Fibroblast of mammary gland (primary cell): ENCODE measurements around the gene ANO8.
A peak's percentile ranks its signal among the peaks of the same experiment; 100 is the strongest.
"Not testable (repeated sequence)": the region's sequence is repeated elsewhere in the genome, so short reads cannot be mapped to it uniquely, and the experiment has no call there.

Experiments used
- DNase-seq: peaks from one replicate; pipeline ENCODE4 v3.0.0-alpha.2; 2010; ENCODE audit warnings: low read depth
- H3K4me3 ChIP-seq: 2 replicates; pipeline ENCODE4 v1.5.1; 2011; ENCODE audit warnings: low read depth, mild to moderate bottlenecking, low read length, moderate library complexity; ENCODE audit not compliant: control insufficient read depth
- TF ChIP-seq, protein P1 (sequence below): conservative IDR thresholded peaks from 2 replicates; pipeline ENCODE4 v1.5.1; 2011; ENCODE audit warnings: low read depth, low read length, inconsistent platforms; ENCODE audit not compliant: control insufficient read depth, insufficient read depth

ANO8 gene

DNA sequence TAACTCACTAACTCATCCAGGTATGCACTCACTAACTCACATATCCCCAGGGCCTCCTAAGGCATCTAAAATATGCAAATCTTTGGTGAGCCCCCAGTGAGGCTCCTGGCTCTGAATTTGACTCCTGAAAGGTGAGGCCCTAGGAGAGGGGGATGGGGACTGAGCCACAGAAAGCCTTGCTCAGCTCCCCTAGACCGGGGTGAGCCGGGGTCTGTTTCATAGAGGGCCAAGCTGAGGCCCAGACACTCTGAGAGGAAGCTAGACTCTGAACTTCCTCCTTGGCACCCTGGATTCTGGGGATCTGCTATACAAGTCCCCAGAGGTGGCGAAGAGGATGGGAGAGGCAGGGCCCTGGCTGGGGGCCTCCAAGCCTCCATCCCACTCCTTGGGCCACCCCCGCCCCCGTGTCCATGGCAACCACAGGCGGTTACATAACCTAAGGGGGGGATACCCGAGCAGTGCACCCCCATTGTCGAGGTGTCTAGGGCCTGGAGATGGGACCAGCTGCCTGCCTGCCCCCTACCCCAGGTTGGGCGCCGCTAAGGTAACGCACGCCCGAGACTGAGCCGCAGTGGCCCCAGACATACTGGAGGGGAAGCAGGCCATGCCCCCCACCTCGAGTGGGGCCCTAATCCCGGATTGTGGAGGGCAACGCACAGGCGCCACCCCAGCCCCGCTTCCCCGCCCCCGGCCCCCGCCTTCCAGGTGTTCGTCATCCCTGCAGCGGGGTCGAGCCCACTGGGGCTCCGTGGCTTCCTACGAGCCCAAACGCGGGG, 32.1 kb downstream of the ANO8 start:
- TF ChIP-seq, protein P1, sequence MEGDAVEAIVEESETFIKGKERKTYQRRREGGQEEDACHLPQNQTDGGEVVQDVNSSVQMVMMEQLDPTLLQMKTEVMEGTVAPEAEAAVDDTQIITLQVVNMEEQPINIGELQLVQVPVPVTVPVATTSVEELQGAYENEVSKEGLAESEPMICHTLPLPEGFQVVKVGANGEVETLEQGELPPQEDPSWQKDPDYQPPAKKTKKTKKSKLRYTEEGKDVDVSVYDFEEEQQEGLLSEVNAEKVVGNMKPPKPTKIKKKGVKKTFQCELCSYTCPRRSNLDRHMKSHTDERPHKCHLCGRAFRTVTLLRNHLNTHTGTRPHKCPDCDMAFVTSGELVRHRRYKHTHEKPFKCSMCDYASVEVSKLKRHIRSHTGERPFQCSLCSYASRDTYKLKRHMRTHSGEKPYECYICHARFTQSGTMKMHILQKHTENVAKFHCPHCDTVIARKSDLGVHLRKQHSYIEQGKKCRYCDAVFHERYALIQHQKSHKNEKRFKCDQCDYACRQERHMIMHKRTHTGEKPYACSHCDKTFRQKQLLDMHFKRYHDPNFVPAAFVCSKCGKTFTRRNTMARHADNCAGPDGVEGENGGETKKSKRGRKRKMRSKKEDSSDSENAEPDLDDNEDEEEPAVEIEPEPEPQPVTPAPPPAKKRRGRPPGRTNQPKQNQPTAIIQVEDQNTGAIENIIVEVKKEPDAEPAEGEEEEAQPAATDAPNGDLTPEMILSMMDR: no peak
- no peak for DNase-seq
- peak overlapping the region; percentile 62 for H3K4me3 ChIP-seq

DNA sequence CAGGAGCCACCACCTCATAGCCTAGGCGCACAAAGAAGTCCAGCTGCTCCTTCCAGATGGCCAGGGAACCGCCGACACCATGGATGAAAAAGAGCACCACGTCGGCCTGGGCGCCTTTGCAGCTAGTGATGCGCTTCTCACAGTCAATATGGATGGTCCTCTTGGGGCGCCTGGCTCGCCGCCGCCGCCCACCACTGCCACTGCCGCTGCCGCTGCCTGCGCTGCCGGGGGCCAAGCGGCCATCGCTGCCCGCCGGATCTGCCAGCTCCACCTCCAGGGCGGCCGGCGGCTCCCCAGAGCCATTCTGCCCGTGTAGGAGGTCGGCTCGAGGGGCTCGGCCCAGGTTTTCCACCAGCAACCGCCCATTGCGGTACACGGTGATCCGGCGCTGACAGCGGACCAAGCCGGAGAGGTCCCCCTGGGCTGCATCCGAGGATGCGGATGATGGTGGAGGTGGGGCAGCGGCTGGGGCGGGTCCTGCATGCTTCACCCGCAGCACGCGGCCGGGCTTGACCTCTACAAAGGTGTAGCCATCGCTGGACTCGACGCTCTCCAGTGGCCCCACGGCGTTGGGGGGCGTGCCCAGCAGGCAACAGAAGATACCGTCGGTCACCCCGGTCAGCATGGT, 33.5 kb downstream of the ANO8 start:
- TF ChIP-seq, protein P1: no peak
- no peak overlapping the region for H3K4me3 ChIP-seq
- no peak for DNase-seq

- H3K4me3 ChIP-seq: no peak overlapping the region
- TF ChIP-seq, protein P1: no peak
- no peak for DNase-seq
Measured at GRCh38 chr19:17296976-17297375, 37.7 kb downstream of the ANO8 start.

- H3K4me3 ChIP-seq: no peak overlapping the region
- DNase-seq: peak; percentile 30
- TF ChIP-seq, protein P1: no peak
Measured at GRCh38 chr19:17296273-17296672, 38.4 kb downstream of the ANO8 start.

DNA sequence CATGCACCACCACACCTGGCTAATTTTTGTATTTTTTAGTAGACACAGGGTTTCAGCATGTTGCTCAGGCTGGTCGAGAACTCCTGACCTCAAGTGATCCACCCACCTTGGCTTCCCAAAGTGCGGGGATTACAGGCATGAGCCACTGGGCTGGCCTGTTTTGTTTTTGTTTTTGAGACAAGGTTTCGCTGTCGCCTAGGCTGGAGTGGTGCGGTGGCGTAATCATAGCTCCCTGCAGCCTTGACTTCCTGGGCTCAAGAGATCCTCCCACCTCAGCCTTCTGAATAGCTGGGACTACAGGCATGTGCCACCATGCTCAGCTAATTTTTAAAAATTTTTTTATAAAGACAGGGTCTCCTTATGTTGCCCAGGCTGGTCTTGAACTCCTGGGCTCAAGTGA, 39.1 kb downstream of the ANO8 start:
- not testable (repeated sequence) for DNase-seq, H3K4me3 ChIP-seq

GRCh38 chr19:17294051-17294891, 40.4 kb downstream of the ANO8 start:
- no peak overlapping the region for H3K4me3 ChIP-seq
- DNase-seq: no peak
- TF ChIP-seq, protein P1: no peak

DNA sequence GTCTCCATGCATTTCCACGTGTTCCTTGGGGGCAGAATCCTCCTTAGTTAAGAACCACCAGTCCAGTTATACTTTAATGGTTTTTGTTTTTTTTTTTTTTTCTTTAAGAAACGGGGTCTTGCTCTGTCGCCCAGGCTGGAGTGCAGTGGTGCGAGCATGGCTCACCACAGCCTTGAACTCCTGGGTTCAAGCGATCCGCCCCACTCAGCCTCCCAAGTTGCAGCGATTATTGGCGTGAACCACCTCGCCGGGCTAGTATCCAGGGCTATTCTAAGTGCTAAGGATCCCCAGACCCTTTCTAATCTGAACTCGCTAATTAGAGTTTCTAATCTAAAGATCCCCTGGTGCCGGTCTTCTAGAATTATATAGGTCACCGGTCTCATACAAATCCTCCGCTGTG, 41.0 kb downstream of the ANO8 start:
- H3K4me3 ChIP-seq: no peak overlapping the region
- no peak for DNase-seq
- TF ChIP-seq, protein P1: no peak
